GM18526 (cell line): ENCODE results near the gene USF1.

ENCODE experiments used
- POLR2A ChIP-seq: IDR thresholded peaks from 3 replicates; pipeline ENCODE4 v1.6.1; 2011; ENCODE audit not compliant: insufficient read length; ENCODE audit errors: extremely low read depth

USF1 gene

GRCh38 chr1:161039546-161039945 is 6.2 kb downstream of the USF1 start:
- no peak for TF ChIP-seq POLR2A

- no peak for TF ChIP-seq POLR2A
Measured at GRCh38 chr1:161039154-161039545, 6.6 kb downstream of the USF1 start.

- TF ChIP-seq POLR2A, result peak; percentile 65
Measured at GRCh38 chr1:161038523-161039153, 7.1 kb downstream of the USF1 start, which contains the start of gene TSTD1. Gene TSTD1, minus strand, starts transcription at chr1:161038964. Its CDS starts 75 bp downstream, at chr1:161038889.

- no peak for TF ChIP-seq POLR2A
Measured at GRCh38 chr1:161037661-161038522, 7.9 kb downstream of the USF1 start.

- no peak for TF ChIP-seq POLR2A
Measured at GRCh38 chr1:161033751-161034150, 12.0 kb downstream of the USF1 start.

- TF ChIP-seq POLR2A, result no peak
Measured at GRCh38 chr1:161032409-161032808, 13.4 kb downstream of the USF1 start.

GRCh38 chr1:161031874-161032273 is 13.9 kb downstream of the USF1 start:
- no peak for TF ChIP-seq POLR2A

GRCh38 chr1:161021970-161022353 is 23.8 kb downstream of the USF1 start:
- TF ChIP-seq POLR2A, result no peak

- TF ChIP-seq POLR2A, result peak; percentile 52
Measured at GRCh38 chr1:161021165-161021969, 24.4 kb downstream of the USF1 start.

GRCh38 chr1:161020509-161021164 is 25.1 kb downstream of the USF1 start, which contains the start of gene F11R:
Gene F11R, minus strand, starts transcription at chr1:161021152. Its CDS starts 79 bp downstream, at chr1:161021073.
- TF ChIP-seq POLR2A, result no peak

- TF ChIP-seq POLR2A, result no peak
Measured at GRCh38 chr1:161019751-161020495, 25.9 kb downstream of the USF1 start.

GRCh38 chr1:161018631-161018930 is 27.2 kb downstream of the USF1 start:
- no peak for TF ChIP-seq POLR2A

- no peak for TF ChIP-seq POLR2A
Measured at GRCh38 chr1:161017756-161018630, 27.8 kb downstream of the USF1 start.
